Panc1 (cell line): ENCODE data around the gene PCNX1. TPM values are rescaled to one million over a fixed set of nuclear protein-coding genes. Genes with fewer than 3 reads are reported as not detected.
"Not testable (repeated sequence)": the region's sequence is repeated elsewhere in the genome, so short reads cannot be mapped to it uniquely, and the experiment has no call there.

ENCODE experiments used
- ATAC-seq: fragments of 200-7000 bp; cut with Tn5 transposase; 2 replicates; pipeline ENCODE4 v1.9.1; 2020; ENCODE audit warnings: mild to moderate bottlenecking, moderate library complexity
- BruUV-seq: library from RNA; stranded (reverse); fragments of 400-500 nt; replicated peaks from 2 replicates; lab custom pipeline; 2021; lab: Mats Ljungman, UMichigan
- CTCF ChIA-PET: fragments of 300-600 bp; sonication (Branson Sonifier 250); formaldehyde crosslinking; loops from one replicate; lab custom pipeline; 2022; ENCODE audit warnings: antibody characterized with exemption; lab: Charles Lee
- POLR2A ChIA-PET: fragments of 300-600 bp; sonication (Branson Sonifier 250); formaldehyde crosslinking; loops from one replicate; lab custom pipeline; 2022; ENCODE audit warnings: antibody characterized with exemption; lab: Charles Lee
- DNase-seq: peaks from one replicate; pipeline ENCODE4 v3.0.0-alpha.2; 2010; ENCODE audit warnings: low read depth, low spot score
- H3K27ac ChIP-seq: 2 replicates; pipeline ENCODE4 v1.5.1; 2011; ENCODE audit warnings: mild to moderate bottlenecking, low read length, inconsistent platforms
- H3K27me3 ChIP-seq: fragments of 200-500 bp; sonication (Bioruptor generic); 2 replicates; pipeline ENCODE4 v1.6.0; 2014; ENCODE audit warnings: low read length, inconsistent platforms; ENCODE audit not compliant: control insufficient read depth, insufficient read depth
- H3K36me3 ChIP-seq: fragments of 200-500 bp; sonication (Bioruptor generic); 2 replicates; pipeline ENCODE4 v1.5.1; 2014; ENCODE audit warnings: inconsistent platforms, mild to moderate bottlenecking, low read length, moderate library complexity; ENCODE audit not compliant: control insufficient read depth, insufficient read depth
- H3K4me1 ChIP-seq: 2 replicates; pipeline ENCODE4 v1.5.1; 2011; ENCODE audit warnings: inconsistent platforms, mild to moderate bottlenecking, low read length, moderate library complexity; ENCODE audit not compliant: control insufficient read depth, insufficient read depth
- H3K4me3 ChIP-seq, 2 experiments: 2 replicates each; pipeline ENCODE4 v1.5.1; 2011 to 2012; ENCODE audit warnings: low read depth in 2 of 2, low read length in 2 of 2, mild to moderate bottlenecking in 2 of 2, inconsistent platforms in 1 of 2, moderate library complexity in 1 of 2
- H3K9me3 ChIP-seq: fragments of 200-500 bp; sonication (Bioruptor generic); 2 replicates; pipeline ENCODE4 v1.5.1; 2014; ENCODE audit warnings: low read depth, mild to moderate bottlenecking, inconsistent platforms, low read length, moderate library complexity; ENCODE audit not compliant: control insufficient read depth, insufficient read depth
- POLR2AphosphoS5 ChIP-seq: IDR thresholded peaks from 2 replicates; pipeline ENCODE4 v1.6.1; 2012; ENCODE audit warnings: mild to moderate bottlenecking, low read depth, low read length, moderate library complexity
- SIN3A ChIP-seq: IDR thresholded peaks from 2 replicates; pipeline ENCODE4 v1.6.1; 2012; ENCODE audit warnings: low read depth, mild to moderate bottlenecking, low read length, moderate library complexity, borderline replicate concordance; ENCODE audit not compliant: insufficient read depth
- TCF7L2 ChIP-seq: IDR thresholded peaks from 2 replicates; pipeline ENCODE4 v1.6.1; 2011; ENCODE audit warnings: mild to moderate bottlenecking, low read depth, low read length, inconsistent platforms
- in situ Hi-C: cut with HindIII; loops from 2 replicates; pipeline ENCODE4 v1.10.0; 2016; ENCODE audit warnings: low sequenced_read_pairs, low pct_unique_long_range_greater_than_20kb
- intact Hi-C: fragments of 100-400 bp; cut with micrococcal nuclease; formaldehyde crosslinking; loops from one replicate; pipeline ENCODE4 v1.10.0; 2022; ENCODE audit not compliant: unreplicated experiment
- total RNA-seq: library from RNA; stranded (reverse); gene quantifications from one replicate; pipeline ENCODE4 v1.2.1, GENCODE V29; 2021; ENCODE audit not compliant: unreplicated experiment
- TF ChIP-seq, protein P1 (sequence below), 2 experiments: IDR thresholded peaks; 2 replicates each; pipeline ENCODE4 v1.6.1; 2011 to 2012; ENCODE audit warnings: low read depth in 2 of 2, control low read depth in 1 of 2, low read length in 1 of 2, mild to moderate bottlenecking in 1 of 2, moderate library complexity in 1 of 2; ENCODE audit not compliant: insufficient read depth in 1 of 2
- TF ChIP-seq, protein P2 (sequence below): fragments of 450-650 bp; IDR thresholded peaks from 2 replicates; pipeline ENCODE4 v1.5.1; 2017; ENCODE audit warnings: mild to moderate bottlenecking

The PCNX1 gene
- total RNA-seq, 1 experiment from 2014 or later = 30.5 TPM

DNA sequence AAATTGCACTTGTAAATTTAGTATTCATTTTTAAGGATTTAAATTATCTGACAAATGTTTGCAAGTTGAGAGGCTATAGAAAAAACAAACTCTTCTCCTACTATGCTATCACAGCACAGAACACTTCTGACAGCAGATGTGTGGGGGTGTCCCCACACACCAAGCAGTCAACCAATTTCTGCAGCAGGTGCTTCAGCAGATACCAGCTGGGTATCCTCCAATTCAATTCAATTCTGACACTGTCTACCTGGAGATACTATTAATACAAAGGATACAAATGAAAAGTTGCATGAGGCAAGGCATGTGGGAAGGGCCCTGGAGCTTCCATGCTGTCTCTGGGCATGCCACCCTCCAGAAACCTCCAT lies 35.1 kb downstream of the PCNX1 start:
- DNase-seq (no peak), ATAC-seq (no peak)
- TF ChIP-seq TCF7L2 (no peak), POLR2AphosphoS5 (no peak), SIN3A (no peak)
- TF ChIP-seq, protein P1, sequence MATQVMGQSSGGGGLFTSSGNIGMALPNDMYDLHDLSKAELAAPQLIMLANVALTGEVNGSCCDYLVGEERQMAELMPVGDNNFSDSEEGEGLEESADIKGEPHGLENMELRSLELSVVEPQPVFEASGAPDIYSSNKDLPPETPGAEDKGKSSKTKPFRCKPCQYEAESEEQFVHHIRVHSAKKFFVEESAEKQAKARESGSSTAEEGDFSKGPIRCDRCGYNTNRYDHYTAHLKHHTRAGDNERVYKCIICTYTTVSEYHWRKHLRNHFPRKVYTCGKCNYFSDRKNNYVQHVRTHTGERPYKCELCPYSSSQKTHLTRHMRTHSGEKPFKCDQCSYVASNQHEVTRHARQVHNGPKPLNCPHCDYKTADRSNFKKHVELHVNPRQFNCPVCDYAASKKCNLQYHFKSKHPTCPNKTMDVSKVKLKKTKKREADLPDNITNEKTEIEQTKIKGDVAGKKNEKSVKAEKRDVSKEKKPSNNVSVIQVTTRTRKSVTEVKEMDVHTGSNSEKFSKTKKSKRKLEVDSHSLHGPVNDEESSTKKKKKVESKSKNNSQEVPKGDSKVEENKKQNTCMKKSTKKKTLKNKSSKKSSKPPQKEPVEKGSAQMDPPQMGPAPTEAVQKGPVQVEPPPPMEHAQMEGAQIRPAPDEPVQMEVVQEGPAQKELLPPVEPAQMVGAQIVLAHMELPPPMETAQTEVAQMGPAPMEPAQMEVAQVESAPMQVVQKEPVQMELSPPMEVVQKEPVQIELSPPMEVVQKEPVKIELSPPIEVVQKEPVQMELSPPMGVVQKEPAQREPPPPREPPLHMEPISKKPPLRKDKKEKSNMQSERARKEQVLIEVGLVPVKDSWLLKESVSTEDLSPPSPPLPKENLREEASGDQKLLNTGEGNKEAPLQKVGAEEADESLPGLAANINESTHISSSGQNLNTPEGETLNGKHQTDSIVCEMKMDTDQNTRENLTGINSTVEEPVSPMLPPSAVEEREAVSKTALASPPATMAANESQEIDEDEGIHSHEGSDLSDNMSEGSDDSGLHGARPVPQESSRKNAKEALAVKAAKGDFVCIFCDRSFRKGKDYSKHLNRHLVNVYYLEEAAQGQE (IDR thresholded peaks at IDR 0.05; ENCODE audit: insufficient read depth in 1 of 2, low read depth in 2 of 2, low read length in 1 of 2) = no peak
- TF ChIP-seq, protein P2, sequence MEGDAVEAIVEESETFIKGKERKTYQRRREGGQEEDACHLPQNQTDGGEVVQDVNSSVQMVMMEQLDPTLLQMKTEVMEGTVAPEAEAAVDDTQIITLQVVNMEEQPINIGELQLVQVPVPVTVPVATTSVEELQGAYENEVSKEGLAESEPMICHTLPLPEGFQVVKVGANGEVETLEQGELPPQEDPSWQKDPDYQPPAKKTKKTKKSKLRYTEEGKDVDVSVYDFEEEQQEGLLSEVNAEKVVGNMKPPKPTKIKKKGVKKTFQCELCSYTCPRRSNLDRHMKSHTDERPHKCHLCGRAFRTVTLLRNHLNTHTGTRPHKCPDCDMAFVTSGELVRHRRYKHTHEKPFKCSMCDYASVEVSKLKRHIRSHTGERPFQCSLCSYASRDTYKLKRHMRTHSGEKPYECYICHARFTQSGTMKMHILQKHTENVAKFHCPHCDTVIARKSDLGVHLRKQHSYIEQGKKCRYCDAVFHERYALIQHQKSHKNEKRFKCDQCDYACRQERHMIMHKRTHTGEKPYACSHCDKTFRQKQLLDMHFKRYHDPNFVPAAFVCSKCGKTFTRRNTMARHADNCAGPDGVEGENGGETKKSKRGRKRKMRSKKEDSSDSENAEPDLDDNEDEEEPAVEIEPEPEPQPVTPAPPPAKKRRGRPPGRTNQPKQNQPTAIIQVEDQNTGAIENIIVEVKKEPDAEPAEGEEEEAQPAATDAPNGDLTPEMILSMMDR = no peak
- BruUV-seq = no TSS peak
- Histone ChIP-seq H3K9me3 (peaks cover 3% of the 10 kb centered on the region; the same call in 1 of the 2 replicates), H3K36me3 (no peaks in the 10 kb centered on the region; the same call in 1 of the 2 replicates), H3K4me3 (no peak overlapping the region), H3K27ac (no peak overlapping the region), H3K27me3 (no peaks in the 10 kb centered on the region), H3K4me1 (no peaks in the 10 kb centered on the region)
- CTCF ChIA-PET = no interaction called here
- in situ Hi-C loops (no loop called here), intact Hi-C loops (no loop called here)
- POLR2A ChIA-PET = no interaction called here

DNA sequence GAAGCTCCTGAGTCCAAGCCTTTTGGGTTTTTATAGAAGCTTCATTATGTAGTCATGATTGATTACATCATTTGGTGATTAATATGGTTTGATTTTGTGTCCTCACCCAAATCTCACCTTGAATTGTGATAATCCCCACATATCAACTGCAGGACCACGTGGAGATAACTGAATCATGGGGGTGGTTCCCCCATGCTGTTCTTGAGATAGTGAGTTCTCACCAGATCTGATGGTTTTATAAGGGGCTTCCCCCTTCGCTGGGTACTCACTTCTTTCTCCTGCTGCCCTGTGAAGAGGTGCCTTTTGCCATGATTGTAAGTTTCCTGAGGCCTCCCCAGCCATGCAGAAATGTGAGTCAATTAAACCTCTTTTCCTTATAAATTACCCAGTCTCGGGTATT lies 35.5 kb downstream of the PCNX1 start:
- CTCF ChIA-PET, intact Hi-C loops, ATAC-seq: not testable (repeated sequence)

DNA sequence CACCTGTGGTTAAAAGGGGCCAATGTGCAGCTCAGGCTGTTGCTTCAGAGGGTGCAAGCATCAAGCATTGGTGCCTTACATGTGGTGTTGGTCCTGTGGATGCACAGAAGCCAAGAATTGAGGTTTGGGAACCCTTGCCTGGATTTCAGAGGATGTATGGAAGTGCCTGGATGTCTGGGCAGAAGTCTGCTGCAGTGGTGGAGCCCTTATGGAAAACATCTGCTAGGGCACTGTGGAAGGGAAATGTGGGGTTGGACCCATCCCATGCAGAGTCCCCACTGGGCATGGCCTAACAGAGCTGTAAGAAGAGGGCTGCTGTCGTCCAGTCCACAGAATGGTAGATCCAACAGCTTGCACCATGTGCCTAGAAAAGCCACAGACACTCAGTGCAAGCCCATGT lies 36.6 kb downstream of the PCNX1 start:
- no peaks in the 10 kb centered on the region for H3K27me3 ChIP-seq
- H3K27ac ChIP-seq = no peak overlapping the region
- TF ChIP-seq SIN3A (no peak), POLR2AphosphoS5 (no peak), TCF7L2 (no peak)
- TF ChIP-seq, protein P2 = no peak
- TF ChIP-seq, protein P1 (IDR thresholded peaks at IDR 0.05; ENCODE audit: insufficient read depth in 1 of 2, low read depth in 2 of 2, low read length in 1 of 2) = no peak
- peaks cover 3% of the 10 kb centered on the region; the same call in 1 of the 2 replicates for H3K9me3 ChIP-seq
- in situ Hi-C loops = no loop called here
- ATAC-seq = no peak
- no peaks in the 10 kb centered on the region; the same call in 1 of the 2 replicates for H3K36me3 ChIP-seq
- ChIA-PET POLR2A (no interaction called here), CTCF (no interaction called here)
- intact Hi-C loops = no loop called here
- no peaks in the 10 kb centered on the region for H3K4me1 ChIP-seq
- H3K4me3 ChIP-seq = no peak overlapping the region
- BruUV-seq = no TSS peak
- no peak for DNase-seq

More for the DNA sequence above, 35.5 kb downstream of the PCNX1 start:
- H3K27me3 ChIP-seq, H3K27ac ChIP-seq, POLR2A ChIA-PET, H3K4me3 ChIP-seq, DNase-seq, H3K36me3 ChIP-seq, in situ Hi-C loops, H3K9me3 ChIP-seq, H3K4me1 ChIP-seq, BruUV-seq: not testable (repeated sequence)
